NB4 (cell line): Measurements from ENCODE around the gene SPON1.

ENCODE experiments used
- DNase-seq: peaks from one replicate; pipeline ENCODE4 v3.0.0; 2010; ENCODE audit warnings: low read depth
- H3K4me3 ChIP-seq: one replicate; pipeline ENCODE4 v1.5.1; 2011; ENCODE audit warnings: mild to moderate bottlenecking, low read depth, low read length, moderate library complexity
- CTCF ChIP-seq: IDR thresholded peaks from one replicate; pipeline ENCODE4 v1.5.1; 2012; ENCODE audit warnings: low read depth, low read length
- MYC ChIP-seq: IDR thresholded peaks from 2 replicates; pipeline ENCODE4 v1.6.1; 2011; ENCODE audit warnings: low read depth, low read length
- POLR2A ChIP-seq: IDR thresholded peaks from 2 replicates; pipeline ENCODE4 v1.6.1; 2011; ENCODE audit warnings: mild to moderate bottlenecking; ENCODE audit not compliant: insufficient read length; ENCODE audit errors: extremely low read depth
- TF ChIP-seq, protein P1 (sequence below): IDR thresholded peaks from 2 replicates; pipeline ENCODE4 v1.6.1; 2011; ENCODE audit warnings: low read depth, low read length

The SPON1 gene

GRCh38 chr11:14044916-14045315 is 82.4 kb downstream of the SPON1 start:
- H3K4me3 ChIP-seq: no peak overlapping the region
- no peak for DNase-seq
- TF ChIP-seq POLR2A (no peak), MYC (no peak), CTCF (no peak)
- TF ChIP-seq, protein P1, sequence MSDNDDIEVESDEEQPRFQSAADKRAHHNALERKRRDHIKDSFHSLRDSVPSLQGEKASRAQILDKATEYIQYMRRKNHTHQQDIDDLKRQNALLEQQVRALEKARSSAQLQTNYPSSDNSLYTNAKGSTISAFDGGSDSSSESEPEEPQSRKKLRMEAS: no peak

GRCh38 chr11:14045417-14045816 is 82.9 kb downstream of the SPON1 start:
- no peak for DNase-seq
- TF ChIP-seq POLR2A: no peak
- TF ChIP-seq, protein P1: no peak

DNA sequence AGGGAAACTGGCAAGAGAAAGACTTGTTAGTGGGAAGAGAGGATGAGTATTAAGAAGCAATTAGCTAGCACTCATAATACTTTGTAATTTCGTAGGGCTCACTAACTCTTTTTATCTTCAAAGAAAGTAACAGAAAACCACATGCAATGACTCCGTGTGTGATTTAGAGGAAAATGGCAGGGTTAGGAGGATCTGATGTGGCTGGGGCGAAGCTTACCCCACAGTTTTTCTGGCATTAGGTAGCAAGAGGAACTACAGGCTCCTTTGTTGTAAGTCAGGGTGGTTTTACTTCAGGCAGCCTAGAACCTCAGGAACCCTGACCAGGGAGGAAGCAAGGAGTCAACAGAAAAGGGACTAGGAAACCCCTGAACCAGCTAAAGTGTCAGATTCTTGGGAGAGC is 89.7 kb downstream of the SPON1 start:
- no peak for DNase-seq
- H3K4me3 ChIP-seq: no peak overlapping the region
- TF ChIP-seq CTCF: no peak
- no peak for TF ChIP-seq POLR2A
- TF ChIP-seq, protein P1: no peak
- TF ChIP-seq MYC: no peak

More at GRCh38 chr11:14045417-14045816, 82.9 kb downstream of the SPON1 start:
- no peak overlapping the region for H3K4me3 ChIP-seq

GRCh38 chr11:14054116-14055107 is 91.9 kb downstream of the SPON1 start:
- TF ChIP-seq MYC: no peak
- no peak for TF ChIP-seq CTCF
- TF ChIP-seq, protein P1: no peak
- TF ChIP-seq POLR2A: no peak
- no peak for DNase-seq
- H3K4me3 ChIP-seq: no peak overlapping the region

DNA sequence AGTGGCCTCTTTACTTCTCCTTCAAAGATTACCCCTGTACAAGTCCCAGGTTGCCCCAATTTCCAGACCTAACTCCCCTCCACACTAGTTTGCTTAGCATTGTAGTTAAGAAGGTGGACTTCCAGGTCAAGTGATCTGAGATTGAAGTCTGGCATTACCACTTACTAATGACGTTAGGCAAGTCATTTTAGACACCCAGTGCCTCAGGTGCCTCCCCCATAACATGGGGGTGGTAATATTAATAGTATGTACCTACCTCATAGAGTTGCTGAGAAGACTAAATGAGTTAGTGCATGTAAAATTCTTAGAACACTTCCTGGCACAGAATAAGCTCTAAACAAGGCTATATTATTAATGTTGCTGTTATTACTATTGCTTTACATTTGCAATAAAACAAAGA is 93.4 kb downstream of the SPON1 start:
- H3K4me3 ChIP-seq: no peak overlapping the region
- DNase-seq: no peak
- TF ChIP-seq MYC (no peak), POLR2A (no peak), CTCF (no peak)
- TF ChIP-seq, protein P1: no peak

DNA sequence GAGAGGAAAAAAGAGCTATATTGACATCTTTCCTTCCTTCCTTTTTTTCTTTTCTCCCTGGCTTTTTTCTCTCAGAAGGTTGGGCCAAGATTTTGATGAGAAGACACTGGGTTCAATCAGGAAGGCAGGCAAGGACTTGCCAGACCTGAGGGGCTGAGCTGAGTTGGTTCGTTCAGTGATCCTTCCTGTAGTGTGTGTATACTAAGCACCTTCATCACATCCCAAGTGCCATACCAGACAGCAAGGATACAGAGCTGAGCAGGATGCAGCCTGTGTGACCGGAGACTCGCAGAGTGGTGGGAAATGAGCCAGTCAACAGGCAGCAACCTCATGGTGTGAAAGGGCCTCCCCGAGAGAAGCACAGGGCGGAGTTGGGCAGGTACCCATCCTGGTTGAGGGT is 95.5 kb downstream of the SPON1 start:
- TF ChIP-seq CTCF: no peak
- no peak for TF ChIP-seq POLR2A
- no peak for DNase-seq
- H3K4me3 ChIP-seq: no peak overlapping the region
